Left colon (tissue), 2 donors: ENCODE data around the gene TCEAL7. TPM values are rescaled to one million over a fixed set of nuclear protein-coding genes. Genes with fewer than 3 reads are reported as not detected.

Experiments used
- ATAC-seq: fragments of 200-7000 bp; cut with Tn5 transposase; one replicate; pipeline ENCODE4 v1.9.1; 2020; ENCODE audit warnings: mild to moderate bottlenecking, moderate library complexity
- DNase-seq, 2 donors: peaks; one replicate each; pipeline ENCODE4 v3.0.0-alpha.2; 2020
- intact Hi-C, 2 donors: fragments of 100-400 bp; cut with DNase I in 1 of 2; cut with micrococcal nuclease in 1 of 2; formaldehyde crosslinking; loops; one replicate each; pipeline versions ENCODE4 v1.11.2 to v1.14.0; 2022; cut with DNase I, micrococcal nuclease
- total RNA-seq, 2 donors: library from RNA; stranded (reverse); fragmentation: NEBNext Ultra II Directional; extraction: Animal tissue kit (Norgen Biotek cat#: 25700); gene quantifications; one replicate each; pipeline ENCODE4 v1.2.1, GENCODE V29; 2021
- donor health status: DM: no; HTN: no; CAD: no.
- donor health status: DM: yes; HTN: yes; CAD: no.

TCEAL7 gene
- total RNA-seq, 2 donors from 2014 or later = 1.3 to 4.8 TPM

- intact Hi-C loops = no loop called here
- DNase-seq = no peak
- ATAC-seq = no peak
These were observed 31.8 kb downstream of the TCEAL7 start for GRCh38 chrX:103361798-103362197.

- DNase-seq (no peak), ATAC-seq (no peak)
- intact Hi-C loops = no loop called here
These were observed 32.4 kb downstream of the TCEAL7 start for GRCh38 chrX:103362474-103362873.

GRCh38 chrX:103363046-103363445, 33.0 kb downstream of the TCEAL7 start:
- no peak for DNase-seq
- no peak for ATAC-seq
- intact Hi-C loops = no loop called here

GRCh38 chrX:103367502-103367901, 37.5 kb downstream of the TCEAL7 start:
- DNase-seq = no peak
- ATAC-seq = no peak
- intact Hi-C loops = no loop called here

GRCh38 chrX:103369479-103369878, 39.4 kb downstream of the TCEAL7 start:
- DNase-seq (no peak), ATAC-seq (no peak)
- intact Hi-C loops = no loop called here

- DNase-seq (no peak), ATAC-seq (no peak)
- intact Hi-C loops = no loop called here
These were observed 42.8 kb downstream of the TCEAL7 start for GRCh38 chrX:103372886-103373285.

GRCh38 chrX:103373581-103373980, 43.5 kb downstream of the TCEAL7 start:
- no peak for ATAC-seq
- no peak for DNase-seq
- intact Hi-C loops = no loop called here

GRCh38 chrX:103376118-103376978, 46.3 kb downstream of the TCEAL7 start, which contains the start of gene BEX3:
Gene BEX3 (plus strand): TSS chrX:103376538. CDS start chrX:103377522, 984 bp downstream.
- ATAC-seq = peak; percentile 86
- DNase-seq = peak; percentile 42 to 58
- intact Hi-C loops = no loop called here

GRCh38 chrX:103376979-103377324, 46.9 kb downstream of the TCEAL7 start:
- DNase-seq = peak in 1 of 2 donors; percentile 9
- peak; percentile 53 for ATAC-seq
- intact Hi-C loops = no loop called here

- ATAC-seq (no peak), DNase-seq (no peak)
- intact Hi-C loops = no loop called here
These were observed 49.0 kb downstream of the TCEAL7 start for GRCh38 chrX:103378990-103379389.

Other genes with a start within 250 kb of the TCEAL7 start
- 1 to 10 TPM in 1 of 2 donors, under 1 TPM in 1; 0.47 to 1.0 TPM for gene NXF3, start 237.1 kb upstream of the TCEAL7 start, total RNA-seq
- gene BEX4, start 115.1 kb upstream of the TCEAL7 start, total RNA-seq = 10 to 100 TPM; 12.3 to 16.8 TPM
- 10 to 100 TPM; 29.2 to 36.4 TPM for gene TCEAL8, start 75.1 kb upstream of the TCEAL7 start, total RNA-seq
- not detected for gene TCEAL5, start 53.5 kb upstream of the TCEAL7 start, total RNA-seq
- 1 to 10 TPM; 5.1 to 7.8 TPM for gene BEX2, start 19.2 kb upstream of the TCEAL7 start, total RNA-seq
- 10 to 100 TPM; 25.6 to 28.4 TPM for gene TCEAL9, start 26.3 kb downstream of the TCEAL7 start, total RNA-seq
- 10 to 100 TPM; 29.5 to 33.4 TPM for gene BEX3, start 46.3 kb downstream of the TCEAL7 start, total RNA-seq
- under 1 TPM in 1 of 2 donors, not detected in 1; 0.27 TPM for gene RAB40A, start 189.2 kb downstream of the TCEAL7 start, total RNA-seq